ENCODE data around the gene CCDC154. TPM values are rescaled to one million over a fixed set of nuclear protein-coding genes. Genes with fewer than 3 reads are reported as not detected.

CCDC154 gene
- total and polyA plus RNA-seq, 9 of the 15 experiments (the other 6 are each of a cell fraction or from before 2014, with no cell fraction given): 0.15 to 1.4 (median 0.20) TPM; not detected in 5

DNA sequence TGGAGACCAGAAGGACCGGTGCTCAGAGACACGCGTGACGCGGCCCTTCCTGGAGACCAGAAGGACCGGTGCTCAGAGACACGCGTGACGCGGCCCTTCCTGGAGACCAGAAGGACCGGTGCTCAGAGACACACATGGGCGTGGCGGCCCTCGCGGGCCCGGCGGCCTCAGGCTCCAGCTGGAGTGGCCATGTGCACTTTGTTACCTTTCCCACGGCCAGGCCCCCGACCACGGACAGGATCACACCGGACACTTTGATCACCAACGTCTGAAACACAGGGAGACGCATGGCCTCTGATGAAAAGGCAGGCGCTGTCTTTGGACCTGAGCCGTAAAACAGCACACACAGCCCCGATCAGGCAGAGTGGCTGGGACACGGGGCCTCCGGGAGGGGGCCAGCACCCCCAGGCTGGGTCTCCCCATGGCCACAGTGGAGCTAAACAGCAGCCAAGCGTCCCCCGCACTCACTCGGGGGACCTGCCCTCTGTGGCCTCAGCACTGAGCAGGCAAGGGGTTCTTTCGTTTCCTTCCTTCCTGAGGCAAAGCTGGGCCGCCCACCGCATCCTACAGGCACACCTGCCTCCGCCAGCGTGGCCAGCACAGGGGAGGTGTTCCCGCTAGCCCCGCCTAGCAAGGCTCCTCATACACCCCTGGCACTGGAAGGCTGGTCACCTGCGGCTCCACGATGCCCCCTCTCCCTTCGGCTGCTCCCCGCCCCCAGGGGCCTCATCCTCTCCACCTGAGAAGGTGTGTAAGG lies 13.3 kb upstream of the CCDC154 start:
- Histone ChIP-seq H2AFZ (ENCODE audit: low read depth, low read length) (no peak overlapping the region), H3K9me1 (ENCODE audit: control insufficient read depth, insufficient read depth, low read length) (peaks cover 4% of the 10 kb centered on the region), H3K27me3 (ENCODE audit: control insufficient read depth in 2 of 2, insufficient read depth in 2 of 2, low read length in 2 of 2) (no peaks in the 10 kb centered on the region), H3K4me2 (ENCODE audit: insufficient read depth, low read length) (no peak overlapping the region), H3K4me1 (replicated peaks in 1 of 2; ENCODE audit: control insufficient read depth in 2 of 2, insufficient read depth in 2 of 2, low read length in 2 of 2) (peaks cover 0 to 10% of the 10 kb centered on the region in 2 experiments; a peak in 2 of 5 replicates), H3K36me3 (ENCODE audit: control insufficient read depth, insufficient read depth, low read length) (peaks cover 71% of the 10 kb centered on the region; the same call in 2 of the 3 replicates), H3K4me3 (no peak overlapping the region), H3K27ac (ENCODE audit: extremely low read depth, low read depth, low read length) (no peak overlapping the region), H4K20me1 (replicated peaks; ENCODE audit: control insufficient read depth, insufficient read depth, low read length) (0 out of 2 replicates have a peak, but pooled peaks cover 5% of the 10 kb centered on the region), H3K9me3 (replicated peaks; ENCODE audit: control insufficient read depth, insufficient read depth, low read depth, low read length) (no peaks in the 10 kb centered on the region), H3K79me2 (ENCODE audit: control insufficient read depth, insufficient read depth, low read length) (no peaks in the 10 kb centered on the region), H3K9ac (ENCODE audit: insufficient read depth in 1 of 2, low read depth in 2 of 2, low read length in 2 of 2) (no peak overlapping the region; a peak in 1 of 4 replicates)
- intact Hi-C loops (cut with micrococcal nuclease) (no loop called here), in situ Hi-C loops (cut with MboI) (no loop called here)
- FAIRE-seq: no peak
- no peak for DNase-seq (ENCODE audit: extremely low read depth in 1 of 4, low spot score in 3 of 4)
- ChIA-PET CTCF (ENCODE audit: low intra/inter-chr PET ratio) (no interaction called here), POLR2A (no interaction called here)
- no TSS peak for BruUV-seq (replicated peaks)
- no peak for TF ChIP-seq ZNF121 (CRISPR knock-in tag; conservative IDR thresholded peaks at IDR 0.05)
- TF ChIP-seq ETV5 (CRISPR knock-in tag; IDR thresholded peaks at IDR 0.05; ENCODE audit: low read depth): no peak
- no peak for TF ChIP-seq BMI1 (IDR thresholded peaks at IDR 0.05; ENCODE audit: low read length)
- no peak for TF ChIP-seq PTTG1 (tag; IDR thresholded peaks at IDR 0.05; ENCODE audit: low read depth)
- 94% methylated on average over 17 of the region's 42 CpGs for WGBS (ENCODE audit: insufficient coverage, low coverage, missing lambda C conversion rate)
- ATAC-seq: no peak

DNA sequence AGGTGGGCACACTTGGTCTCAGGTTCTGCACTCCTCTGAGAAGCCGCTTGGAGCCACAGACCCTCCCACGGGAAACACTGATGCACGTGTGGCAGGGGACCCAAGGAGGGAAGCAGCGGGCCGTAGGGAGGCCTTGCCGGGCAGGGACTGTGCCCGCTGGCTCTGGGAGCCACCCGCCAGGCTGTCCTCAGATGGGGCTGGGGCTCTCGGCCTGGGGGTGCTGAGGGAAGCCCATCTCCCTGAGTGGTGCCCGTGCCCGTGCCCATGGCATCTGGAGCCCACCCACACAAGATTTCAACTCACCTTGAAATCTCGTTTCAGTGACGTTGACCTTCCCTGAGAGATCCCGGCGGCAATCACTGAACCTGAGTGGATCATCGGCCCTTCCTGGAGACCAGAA lies 12.6 kb upstream of the CCDC154 start:
- Histone ChIP-seq H3K79me2 (ENCODE audit: control insufficient read depth, insufficient read depth, low read length) (no peaks in the 10 kb centered on the region), H3K9me1 (ENCODE audit: control insufficient read depth, insufficient read depth, low read length) (peaks cover 4% of the 10 kb centered on the region), H3K4me2 (ENCODE audit: insufficient read depth, low read length) (no peak overlapping the region), H4K20me1 (replicated peaks; ENCODE audit: control insufficient read depth, insufficient read depth, low read length) (0 out of 2 replicates have a peak, but pooled peaks cover 5% of the 10 kb centered on the region), H3K36me3 (ENCODE audit: control insufficient read depth, insufficient read depth, low read length) (peaks cover 76% of the 10 kb centered on the region; the same call in 2 of the 3 replicates), H3K4me3 (no peak overlapping the region), H3K27ac (ENCODE audit: extremely low read depth, low read depth, low read length) (no peak overlapping the region), H3K4me1 (replicated peaks in 1 of 2; ENCODE audit: control insufficient read depth in 2 of 2, insufficient read depth in 2 of 2, low read length in 2 of 2) (peaks cover 0 to 11% of the 10 kb centered on the region in 2 experiments; a peak in 2 of 5 replicates), H3K9me3 (replicated peaks; ENCODE audit: control insufficient read depth, insufficient read depth, low read depth, low read length) (no peaks in the 10 kb centered on the region), H2AFZ (ENCODE audit: low read depth, low read length) (no peak overlapping the region), H3K27me3 (ENCODE audit: control insufficient read depth in 2 of 2, insufficient read depth in 2 of 2, low read length in 2 of 2) (no peaks in the 10 kb centered on the region), H3K9ac (ENCODE audit: insufficient read depth in 1 of 2, low read depth in 2 of 2, low read length in 2 of 2) (no peak overlapping the region)
- WGBS (ENCODE audit: insufficient coverage, low coverage, missing lambda C conversion rate): 93% methylated on average over 12 of the region's 16 CpGs
- intact Hi-C loops (cut with micrococcal nuclease): no loop called here
- in situ Hi-C loops (cut with MboI): no loop called here
- CTCF ChIA-PET (ENCODE audit: low intra/inter-chr PET ratio): no interaction called here
- ATAC-seq (no peak), DNase-seq (ENCODE audit: extremely low read depth in 1 of 4, low spot score in 3 of 4) (no peak), FAIRE-seq (no peak)
- POLR2A ChIA-PET: no interaction called here
- no TSS peak for BruUV-seq (replicated peaks)
- TF ChIP-seq ZNF778 (CRISPR knock-in tag; IDR thresholded peaks at IDR 0.05): no peak
- no peak for TF ChIP-seq RHOXF2B (CRISPR knock-in tag; conservative IDR thresholded peaks at IDR 0.05)
- TF ChIP-seq, protein P1, sequence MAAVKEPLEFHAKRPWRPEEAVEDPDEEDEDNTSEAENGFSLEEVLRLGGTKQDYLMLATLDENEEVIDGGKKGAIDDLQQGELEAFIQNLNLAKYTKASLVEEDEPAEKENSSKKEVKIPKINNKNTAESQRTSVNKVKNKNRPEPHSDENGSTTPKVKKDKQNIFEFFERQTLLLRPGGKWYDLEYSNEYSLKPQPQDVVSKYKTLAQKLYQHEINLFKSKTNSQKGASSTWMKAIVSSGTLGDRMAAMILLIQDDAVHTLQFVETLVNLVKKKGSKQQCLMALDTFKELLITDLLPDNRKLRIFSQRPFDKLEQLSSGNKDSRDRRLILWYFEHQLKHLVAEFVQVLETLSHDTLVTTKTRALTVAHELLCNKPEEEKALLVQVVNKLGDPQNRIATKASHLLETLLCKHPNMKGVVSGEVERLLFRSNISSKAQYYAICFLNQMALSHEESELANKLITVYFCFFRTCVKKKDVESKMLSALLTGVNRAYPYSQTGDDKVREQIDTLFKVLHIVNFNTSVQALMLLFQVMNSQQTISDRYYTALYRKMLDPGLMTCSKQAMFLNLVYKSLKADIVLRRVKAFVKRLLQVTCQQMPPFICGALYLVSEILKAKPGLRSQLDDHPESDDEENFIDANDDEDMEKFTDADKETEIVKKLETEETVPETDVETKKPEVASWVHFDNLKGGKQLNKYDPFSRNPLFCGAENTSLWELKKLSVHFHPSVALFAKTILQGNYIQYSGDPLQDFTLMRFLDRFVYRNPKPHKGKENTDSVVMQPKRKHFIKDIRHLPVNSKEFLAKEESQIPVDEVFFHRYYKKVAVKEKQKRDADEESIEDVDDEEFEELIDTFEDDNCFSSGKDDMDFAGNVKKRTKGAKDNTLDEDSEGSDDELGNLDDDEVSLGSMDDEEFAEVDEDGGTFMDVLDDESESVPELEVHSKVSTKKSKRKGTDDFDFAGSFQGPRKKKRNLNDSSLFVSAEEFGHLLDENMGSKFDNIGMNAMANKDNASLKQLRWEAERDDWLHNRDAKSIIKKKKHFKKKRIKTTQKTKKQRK (IDR thresholded peaks at IDR 0.05; ENCODE audit: borderline replicate concordance, low read depth, low read length): no peak
- TF ChIP-seq, protein P2, sequence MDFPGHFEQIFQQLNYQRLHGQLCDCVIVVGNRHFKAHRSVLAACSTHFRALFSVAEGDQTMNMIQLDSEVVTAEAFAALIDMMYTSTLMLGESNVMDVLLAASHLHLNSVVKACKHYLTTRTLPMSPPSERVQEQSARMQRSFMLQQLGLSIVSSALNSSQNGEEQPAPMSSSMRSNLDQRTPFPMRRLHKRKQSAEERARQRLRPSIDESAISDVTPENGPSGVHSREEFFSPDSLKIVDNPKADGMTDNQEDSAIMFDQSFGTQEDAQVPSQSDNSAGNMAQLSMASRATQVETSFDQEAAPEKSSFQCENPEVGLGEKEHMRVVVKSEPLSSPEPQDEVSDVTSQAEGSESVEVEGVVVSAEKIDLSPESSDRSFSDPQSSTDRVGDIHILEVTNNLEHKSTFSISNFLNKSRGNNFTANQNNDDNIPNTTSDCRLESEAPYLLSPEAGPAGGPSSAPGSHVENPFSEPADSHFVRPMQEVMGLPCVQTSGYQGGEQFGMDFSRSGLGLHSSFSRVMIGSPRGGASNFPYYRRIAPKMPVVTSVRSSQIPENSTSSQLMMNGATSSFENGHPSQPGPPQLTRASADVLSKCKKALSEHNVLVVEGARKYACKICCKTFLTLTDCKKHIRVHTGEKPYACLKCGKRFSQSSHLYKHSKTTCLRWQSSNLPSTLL (IDR thresholded peaks at IDR 0.05): no peak
- TF ChIP-seq RUNX1 (IDR thresholded peaks at IDR 0.05; ENCODE audit: low read depth): no peak
- TF ChIP-seq SAP30 (IDR thresholded peaks at IDR 0.05; ENCODE audit: borderline replicate concordance, insufficient read depth, low read depth, low read length, poor library complexity, severe bottlenecking): no peak
